ENCODE results near the gene FHOD3. TPM values are rescaled to one million over a fixed set of nuclear protein-coding genes. Genes with fewer than 3 reads are reported as not detected.

Gene FHOD3
- total RNA-seq, 1 experiment from 2014 or later = 0.10 TPM

DNA sequence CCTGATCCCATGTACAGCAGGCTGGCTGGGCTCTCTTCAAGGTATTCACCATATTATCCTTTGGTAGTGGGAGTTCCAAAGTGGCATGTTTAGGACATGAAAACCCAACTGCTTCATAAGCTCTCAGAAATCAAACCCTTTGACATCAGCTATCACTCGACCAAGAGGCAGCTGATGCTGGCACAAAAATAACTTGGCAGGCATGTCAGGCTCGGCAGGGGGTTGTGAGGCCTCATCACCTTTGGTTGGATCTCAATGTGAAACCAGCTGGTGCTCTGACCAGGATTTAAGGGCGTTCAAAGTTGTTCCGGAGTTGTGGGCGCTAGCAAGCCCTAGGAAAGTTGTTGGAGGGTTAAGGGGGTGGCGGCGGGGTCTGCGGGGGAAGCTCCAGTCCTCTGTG, 171.9 kb downstream of the FHOD3 start:
- no peaks in the 10 kb centered on the region for H3K9me3 ChIP-seq (replicated peaks)
- no peaks in the 10 kb centered on the region for H3K4me1 ChIP-seq
- no peaks in the 10 kb centered on the region for H3K36me3 ChIP-seq
- DNase-seq = no peak
- H3K27me3 ChIP-seq = no peaks in the 10 kb centered on the region
- H3K27ac ChIP-seq = no peak overlapping the region
- H3K4me3 ChIP-seq = no peak overlapping the region

DNA sequence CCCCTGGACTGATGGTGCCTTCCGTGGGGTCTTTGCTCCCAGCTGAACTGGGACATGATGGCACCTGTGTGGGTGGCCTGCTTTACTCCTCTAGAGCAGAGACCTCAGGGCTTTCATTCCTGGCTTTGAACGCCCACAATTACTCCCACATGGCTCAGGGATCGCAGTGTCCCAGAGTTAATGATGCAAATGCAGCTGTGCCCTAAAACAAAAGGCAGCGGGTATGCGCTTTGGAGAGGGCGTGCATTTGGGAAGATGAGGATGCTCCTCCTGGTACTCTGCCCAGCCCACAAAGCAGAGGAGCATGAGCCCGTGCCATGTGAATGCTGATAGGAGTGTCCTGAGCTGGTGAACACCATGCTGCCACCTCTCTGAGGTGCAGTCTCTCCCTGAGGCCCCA, 173.4 kb downstream of the FHOD3 start:
- no peaks in the 10 kb centered on the region for H3K36me3 ChIP-seq
- no peaks in the 10 kb centered on the region for H3K4me1 ChIP-seq
- H3K27me3 ChIP-seq = no peaks in the 10 kb centered on the region
- no peak overlapping the region for H3K27ac ChIP-seq
- H3K9me3 ChIP-seq (replicated peaks) = no peaks in the 10 kb centered on the region
- DNase-seq = no peak
- H3K4me3 ChIP-seq = no peak overlapping the region

- Histone ChIP-seq H3K27ac (no peak overlapping the region), H3K27me3 (no peaks in the 10 kb centered on the region), H3K4me1 (no peaks in the 10 kb centered on the region), H3K9me3 (replicated peaks) (no peaks in the 10 kb centered on the region), H3K4me3 (no peak overlapping the region), H3K36me3 (no peaks in the 10 kb centered on the region)
- DNase-seq = no peak
Observed at GRCh38 chr18:36471393-36471792, 173.9 kb downstream of the FHOD3 start.

DNA sequence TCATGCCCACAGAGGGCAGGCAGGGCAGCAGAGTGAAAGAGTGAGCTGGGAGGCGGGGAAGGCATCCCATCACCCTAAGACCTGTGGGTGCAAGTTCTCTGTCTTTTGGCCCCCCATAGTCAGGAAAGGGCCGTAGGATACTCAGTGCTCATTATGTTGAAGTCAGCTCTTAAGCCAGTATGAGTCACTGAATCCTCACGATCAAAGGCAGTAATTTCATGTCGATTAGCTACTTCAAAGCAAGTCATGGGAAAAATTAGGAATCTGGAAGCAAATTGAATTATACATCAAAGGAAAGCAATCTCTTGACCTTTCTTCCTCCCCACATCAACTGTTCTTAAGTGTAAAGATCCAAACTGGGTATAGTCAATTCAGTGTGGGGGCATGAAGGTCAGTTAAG, 178.9 kb downstream of the FHOD3 start:
- H3K27ac ChIP-seq = no peak overlapping the region
- no peaks in the 10 kb centered on the region for H3K27me3 ChIP-seq
- H3K9me3 ChIP-seq (replicated peaks) = no peaks in the 10 kb centered on the region
- no peaks in the 10 kb centered on the region for H3K4me1 ChIP-seq
- no peaks in the 10 kb centered on the region for H3K36me3 ChIP-seq
- no peak overlapping the region for H3K4me3 ChIP-seq
- no peak for DNase-seq

GRCh38 chr18:36477776-36478175, 180.3 kb downstream of the FHOD3 start:
- Histone ChIP-seq H3K27ac (no peak overlapping the region), H3K27me3 (no peaks in the 10 kb centered on the region), H3K36me3 (no peaks in the 10 kb centered on the region), H3K4me1 (no peaks in the 10 kb centered on the region), H3K4me3 (no peak overlapping the region), H3K9me3 (replicated peaks) (no peaks in the 10 kb centered on the region)
- DNase-seq = no peak

DNA sequence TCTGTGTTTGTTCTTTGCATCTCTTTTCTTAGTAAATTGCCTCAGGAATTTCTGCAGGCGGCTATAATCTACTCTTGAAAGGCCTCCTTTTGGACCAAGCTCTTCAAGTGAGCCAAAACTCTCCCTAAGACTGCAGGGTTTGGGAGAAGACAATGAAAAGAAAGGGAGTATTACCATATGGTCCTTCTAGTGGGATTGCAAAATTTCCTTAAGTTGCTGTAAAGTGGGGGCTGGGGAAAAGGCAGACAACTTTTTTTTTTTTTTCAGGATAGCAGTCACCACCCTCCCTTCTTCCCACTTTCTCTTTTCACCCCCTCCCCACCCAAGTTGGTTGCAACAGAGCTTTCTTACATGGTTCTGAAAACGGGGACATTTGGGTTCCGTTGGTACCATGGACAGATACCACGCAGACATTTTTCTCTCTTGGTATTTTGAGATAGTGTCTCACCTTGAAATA, 183.7 kb downstream of the FHOD3 start:
- H3K9me3 ChIP-seq (replicated peaks) = no peaks in the 10 kb centered on the region
- H3K4me1 ChIP-seq = no peaks in the 10 kb centered on the region
- no peak for DNase-seq
- H3K27me3 ChIP-seq = no peaks in the 10 kb centered on the region
- H3K4me3 ChIP-seq = no peak overlapping the region
- H3K36me3 ChIP-seq = no peaks in the 10 kb centered on the region
- no peak overlapping the region for H3K27ac ChIP-seq

- Histone ChIP-seq H3K27ac (no peak overlapping the region), H3K4me3 (no peak overlapping the region), H3K9me3 (replicated peaks) (no peaks in the 10 kb centered on the region), H3K36me3 (no peaks in the 10 kb centered on the region), H3K27me3 (no peaks in the 10 kb centered on the region), H3K4me1 (no peaks in the 10 kb centered on the region)
- DNase-seq = no peak
Observed at GRCh38 chr18:36481935-36482334, 184.4 kb downstream of the FHOD3 start.

DNA sequence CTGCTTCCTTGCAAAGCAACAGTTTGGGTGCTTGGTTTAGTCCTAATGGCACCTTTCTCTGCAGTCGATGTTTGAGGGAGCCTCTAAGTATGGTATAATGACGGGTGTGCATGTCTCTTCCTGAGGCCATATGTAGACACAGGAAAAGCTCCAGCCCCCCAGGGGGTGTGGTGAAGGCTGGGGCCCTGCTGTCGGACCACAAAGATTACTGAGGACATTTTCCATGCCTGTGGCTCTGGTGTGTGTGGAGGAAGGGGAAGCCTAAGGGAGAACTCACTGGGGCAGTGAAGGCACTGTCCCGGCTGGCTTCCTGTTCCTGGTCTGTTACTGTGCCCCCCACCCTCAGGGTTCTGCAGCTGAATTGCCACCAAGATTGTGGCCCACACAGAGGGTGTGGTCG, 187.1 kb downstream of the FHOD3 start:
- no peak for DNase-seq
- H3K9me3 ChIP-seq (replicated peaks) = no peaks in the 10 kb centered on the region
- H3K4me3 ChIP-seq = no peak overlapping the region
- H3K27me3 ChIP-seq = no peaks in the 10 kb centered on the region
- no peak overlapping the region for H3K27ac ChIP-seq
- H3K36me3 ChIP-seq = no peaks in the 10 kb centered on the region
- H3K4me1 ChIP-seq = no peaks in the 10 kb centered on the region

DNA sequence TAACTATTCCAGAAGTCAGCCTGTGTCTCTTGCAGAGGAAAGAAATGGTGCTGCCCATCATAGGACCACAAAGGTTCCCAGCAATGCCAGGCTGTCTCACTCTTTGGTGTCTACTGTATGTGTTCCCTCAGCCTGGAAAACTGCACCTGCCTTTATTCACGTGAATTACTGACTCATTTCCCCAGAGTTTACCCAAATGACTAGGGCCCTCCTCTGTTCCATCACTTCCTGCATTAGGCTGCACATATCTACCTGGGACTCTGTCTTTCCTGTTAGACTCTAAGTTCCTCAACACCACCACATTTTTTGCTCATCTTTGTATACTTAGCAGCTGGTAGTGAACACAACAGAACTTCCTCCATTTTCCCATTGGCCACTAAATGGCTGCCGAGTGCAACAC, 188.3 kb downstream of the FHOD3 start:
- no peak overlapping the region for H3K27ac ChIP-seq
- DNase-seq = no peak
- H3K36me3 ChIP-seq = no peaks in the 10 kb centered on the region
- H3K4me1 ChIP-seq = no peaks in the 10 kb centered on the region
- no peaks in the 10 kb centered on the region for H3K9me3 ChIP-seq (replicated peaks)
- no peaks in the 10 kb centered on the region for H3K27me3 ChIP-seq
- H3K4me3 ChIP-seq = no peak overlapping the region

DNA sequence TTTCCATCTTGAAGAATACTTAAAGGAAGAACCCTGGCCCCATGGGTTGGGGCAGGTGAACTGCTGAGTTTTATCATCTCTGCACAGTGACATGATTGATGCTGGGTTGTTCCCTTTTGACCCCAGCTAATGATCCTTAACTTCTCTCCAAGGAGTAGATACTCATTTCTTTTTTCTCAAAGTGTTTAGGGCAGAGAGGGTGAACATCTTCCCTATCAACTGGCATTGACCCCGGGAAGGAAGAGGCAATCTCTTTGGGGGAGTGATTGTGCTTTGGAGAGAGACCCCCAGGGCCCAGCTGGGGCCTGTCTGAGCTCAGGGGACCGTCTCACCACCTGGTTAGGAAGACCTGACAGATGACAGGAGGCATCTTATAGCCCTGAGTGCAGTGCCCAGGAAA, 190.6 kb downstream of the FHOD3 start:
- H3K4me1 ChIP-seq = no peaks in the 10 kb centered on the region
- H3K27me3 ChIP-seq = no peaks in the 10 kb centered on the region
- H3K9me3 ChIP-seq (replicated peaks) = no peaks in the 10 kb centered on the region
- H3K4me3 ChIP-seq = no peak overlapping the region
- H3K36me3 ChIP-seq = no peaks in the 10 kb centered on the region
- DNase-seq = no peak
- no peak overlapping the region for H3K27ac ChIP-seq

- DNase-seq = no peak
- Histone ChIP-seq H3K9me3 (replicated peaks) (no peaks in the 10 kb centered on the region), H3K4me1 (no peaks in the 10 kb centered on the region), H3K36me3 (no peaks in the 10 kb centered on the region), H3K27ac (no peak overlapping the region), H3K4me3 (no peak overlapping the region), H3K27me3 (no peaks in the 10 kb centered on the region)
Observed at GRCh38 chr18:36490897-36491296, 193.4 kb downstream of the FHOD3 start.

- DNase-seq = no peak
- H3K27ac ChIP-seq = no peak overlapping the region
- H3K9me3 ChIP-seq (replicated peaks) = no peaks in the 10 kb centered on the region
- no peaks in the 10 kb centered on the region for H3K4me1 ChIP-seq
- no peaks in the 10 kb centered on the region for H3K36me3 ChIP-seq
- H3K4me3 ChIP-seq = no peak overlapping the region
- no peaks in the 10 kb centered on the region for H3K27me3 ChIP-seq
Observed at GRCh38 chr18:36492604-36493329, 195.3 kb downstream of the FHOD3 start.

DNA sequence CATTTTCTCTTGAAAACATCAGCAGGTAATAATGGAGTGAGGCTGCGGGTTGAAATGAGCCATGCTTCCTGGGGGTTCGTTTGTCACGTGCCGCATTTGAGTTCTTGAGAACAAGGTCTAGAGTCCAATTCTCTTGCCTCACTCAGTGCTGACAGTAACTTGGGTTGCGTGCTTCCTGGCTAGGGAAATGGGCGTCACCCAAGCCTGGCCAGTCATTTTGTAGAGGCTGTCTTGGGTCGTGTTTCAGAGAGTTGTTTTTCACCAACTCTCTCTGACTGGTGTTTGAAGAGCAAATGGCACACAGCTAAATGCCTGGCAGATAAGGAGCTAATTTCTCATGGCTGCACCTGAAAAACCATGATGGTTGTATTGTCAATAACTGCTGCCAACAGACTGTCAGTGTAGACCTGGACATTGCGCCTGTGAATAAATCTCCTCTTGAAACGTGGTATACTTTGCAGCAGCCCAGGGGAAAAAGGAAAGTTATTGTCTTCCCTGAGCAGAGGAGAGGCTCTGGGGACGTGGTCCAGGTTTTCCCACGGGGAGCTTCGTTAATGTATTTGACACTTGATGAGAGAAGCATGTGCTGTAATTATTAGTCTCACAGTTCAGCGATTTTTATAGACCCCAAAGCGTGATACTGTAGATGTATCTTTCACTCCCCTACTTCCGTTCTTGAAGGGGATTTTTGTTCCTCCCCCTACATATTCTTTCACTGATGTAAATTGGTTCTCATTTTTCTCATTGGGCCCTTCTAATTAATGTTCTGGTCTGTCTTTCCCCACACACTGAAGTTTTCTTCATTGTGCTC, 196.0 kb downstream of the FHOD3 start:
- no peak overlapping the region for H3K4me3 ChIP-seq
- H3K36me3 ChIP-seq = no peaks in the 10 kb centered on the region
- no peak for DNase-seq
- H3K27me3 ChIP-seq = no peaks in the 10 kb centered on the region
- no peaks in the 10 kb centered on the region for H3K4me1 ChIP-seq
- H3K27ac ChIP-seq = no peak overlapping the region
- H3K9me3 ChIP-seq (replicated peaks) = no peaks in the 10 kb centered on the region

- H3K4me1 ChIP-seq = no peaks in the 10 kb centered on the region
- no peaks in the 10 kb centered on the region for H3K27me3 ChIP-seq
- no peak overlapping the region for H3K27ac ChIP-seq
- H3K4me3 ChIP-seq = no peak overlapping the region
- no peak for DNase-seq
- H3K36me3 ChIP-seq = no peaks in the 10 kb centered on the region
- no peaks in the 10 kb centered on the region for H3K9me3 ChIP-seq (replicated peaks)
Observed at GRCh38 chr18:36494160-36494437, 196.6 kb downstream of the FHOD3 start.

- no peak for DNase-seq
Observed at GRCh38 chr18:36496022-36496421, 198.5 kb downstream of the FHOD3 start.

GRCh38 chr18:36499938-36500337, 202.4 kb downstream of the FHOD3 start:
- H3K4me1 ChIP-seq = no peaks in the 10 kb centered on the region
- H3K27ac ChIP-seq = no peak overlapping the region
- no peak for DNase-seq
- no peaks in the 10 kb centered on the region for H3K27me3 ChIP-seq
- H3K36me3 ChIP-seq = no peaks in the 10 kb centered on the region
- no peaks in the 10 kb centered on the region for H3K9me3 ChIP-seq (replicated peaks)
- H3K4me3 ChIP-seq = no peak overlapping the region

More at GRCh38 chr18:36496022-36496421, 198.5 kb downstream of the FHOD3 start:
- Histone ChIP-seq H3K36me3 (no peaks in the 10 kb centered on the region), H3K9me3 (replicated peaks) (no peaks in the 10 kb centered on the region), H3K27ac (no peak overlapping the region), H3K4me3 (no peak overlapping the region), H3K27me3 (no peaks in the 10 kb centered on the region), H3K4me1 (no peaks in the 10 kb centered on the region)
